HG03439 (cell line): ENCODE results near the gene C6orf120.
A peak's percentile ranks its signal among the peaks of the same experiment; 100 is the strongest.

Source experiments
- ATAC-seq: cut with Tn5 transposase; IDR thresholded peaks from one replicate; pipeline ENCODE4 v1.9.1; 2021; ENCODE audit warnings: mild to moderate bottlenecking, moderate library complexity; ENCODE audit not compliant: unreplicated experiment

The C6orf120 gene

GRCh38 chr6:169701954-169702839, at the start of gene C6orf120, which contains the start of gene WDR27:
Gene C6orf120, plus strand, starts transcription at chr6:169702126. Its CDS starts 334 bp downstream, at chr6:169702460.
Gene WDR27, minus strand, starts transcription at chr6:169702029. Its CDS starts 13,024 bp downstream, at chr6:169689005.
- peak; percentile 94 for ATAC-seq

- no peak for ATAC-seq
These were observed 49.0 kb upstream of the C6orf120 start for GRCh38 chr6:169652896-169653295.

- ATAC-seq: no peak
These were observed 48.2 kb upstream of the C6orf120 start for GRCh38 chr6:169653691-169654090.

GRCh38 chr6:169654598-169655391, 47.1 kb upstream of the C6orf120 start:
- peak; percentile 85 for ATAC-seq

GRCh38 chr6:169656546-169657283, 45.2 kb upstream of the C6orf120 start:
- ATAC-seq: no peak

- no peak for ATAC-seq
These were observed 44.7 kb upstream of the C6orf120 start for GRCh38 chr6:169657284-169657610.

- no peak for ATAC-seq
These were observed 41.9 kb upstream of the C6orf120 start for GRCh38 chr6:169659820-169660610.

GRCh38 chr6:169660751-169661390, 41.1 kb upstream of the C6orf120 start:
- no peak for ATAC-seq

- no peak for ATAC-seq
These were observed 40.6 kb upstream of the C6orf120 start for GRCh38 chr6:169661391-169661756.

- ATAC-seq: no peak
These were observed 38.5 kb upstream of the C6orf120 start for GRCh38 chr6:169663468-169663867.

- ATAC-seq: no peak
These were observed 37.7 kb upstream of the C6orf120 start for GRCh38 chr6:169664227-169664626.

GRCh38 chr6:169665289-169665688, 36.6 kb upstream of the C6orf120 start:
- ATAC-seq: no peak

GRCh38 chr6:169666441-169666840, 35.5 kb upstream of the C6orf120 start:
- ATAC-seq: no peak

GRCh38 chr6:169667716-169668115, 34.2 kb upstream of the C6orf120 start:
- ATAC-seq: no peak

GRCh38 chr6:169668203-169668847, 33.6 kb upstream of the C6orf120 start:
- no peak for ATAC-seq

- ATAC-seq: no peak
These were observed 32.8 kb upstream of the C6orf120 start for GRCh38 chr6:169669147-169669546.

GRCh38 chr6:169669889-169670288, 32.0 kb upstream of the C6orf120 start:
- no peak for ATAC-seq

- no peak for ATAC-seq
These were observed 30.4 kb upstream of the C6orf120 start for GRCh38 chr6:169671563-169671962.

GRCh38 chr6:169675011-169675410, 26.9 kb upstream of the C6orf120 start:
- ATAC-seq: no peak
